ENCODE measurements around the gene CUTA.

Gene CUTA, protein sequence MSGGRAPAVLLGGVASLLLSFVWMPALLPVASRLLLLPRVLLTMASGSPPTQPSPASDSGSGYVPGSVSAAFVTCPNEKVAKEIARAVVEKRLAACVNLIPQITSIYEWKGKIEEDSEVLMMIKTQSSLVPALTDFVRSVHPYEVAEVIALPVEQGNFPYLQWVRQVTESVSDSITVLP

GRCh38 chr6:33417903-33418689 lies at the start of gene CUTA:
Gene CUTA (minus strand): TSS chr6:33418107. CDS start chr6:33418000, 107 bp downstream.
- peak; percentile 99 for DNase-seq

DNA sequence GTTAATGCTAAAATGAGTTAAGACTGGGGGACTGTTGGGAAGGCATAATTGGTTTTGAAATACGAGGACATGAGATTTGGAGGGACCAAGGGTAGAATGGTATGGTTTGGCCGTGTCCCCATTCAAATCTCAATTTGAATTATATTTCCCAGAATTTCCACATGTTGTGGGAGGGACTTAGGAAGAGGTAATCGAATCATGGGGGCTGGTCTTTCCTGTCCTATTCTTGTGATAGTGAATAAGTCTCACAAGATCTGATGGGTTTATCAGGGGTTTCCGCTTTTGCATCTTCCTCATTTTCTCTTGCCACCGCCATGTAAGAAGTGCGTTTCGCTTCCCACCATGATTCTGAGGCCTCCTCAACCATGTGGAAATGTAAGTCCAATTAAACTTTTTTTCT lies 49.2 kb upstream of the CUTA start:
- no peak for DNase-seq

DNA sequence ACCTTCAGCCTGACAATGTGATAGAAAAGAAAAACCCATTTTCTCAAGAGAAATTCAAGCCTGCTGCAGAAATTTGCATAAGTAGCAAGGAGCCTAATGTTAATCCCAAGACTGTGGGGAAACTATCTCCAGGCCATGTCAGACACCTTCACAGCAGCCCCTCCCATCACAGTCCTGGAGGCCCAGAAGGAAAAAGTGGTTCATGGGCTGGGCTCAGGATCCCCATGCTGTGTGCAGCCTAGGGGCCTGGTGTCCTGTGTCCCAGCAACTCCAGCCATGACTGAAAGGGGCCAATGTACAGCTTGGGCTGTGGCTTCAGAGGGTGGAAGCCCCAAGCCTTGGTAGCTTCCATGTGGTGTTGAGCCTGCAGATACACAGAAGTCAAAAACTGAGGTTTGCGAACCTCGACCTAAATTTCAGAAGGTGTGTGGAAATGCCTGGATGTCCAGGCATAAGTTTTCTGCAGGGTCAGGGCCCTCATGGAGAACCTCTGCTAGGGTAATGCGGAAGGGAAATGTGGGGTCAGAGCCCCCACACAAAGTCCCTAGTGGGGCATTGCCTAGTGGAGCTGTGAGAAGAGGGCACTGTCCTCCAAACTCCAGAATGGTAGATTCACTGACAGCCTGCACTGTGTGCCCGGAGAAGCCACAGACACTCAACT lies 48.3 kb upstream of the CUTA start:
- no peak for DNase-seq

DNA sequence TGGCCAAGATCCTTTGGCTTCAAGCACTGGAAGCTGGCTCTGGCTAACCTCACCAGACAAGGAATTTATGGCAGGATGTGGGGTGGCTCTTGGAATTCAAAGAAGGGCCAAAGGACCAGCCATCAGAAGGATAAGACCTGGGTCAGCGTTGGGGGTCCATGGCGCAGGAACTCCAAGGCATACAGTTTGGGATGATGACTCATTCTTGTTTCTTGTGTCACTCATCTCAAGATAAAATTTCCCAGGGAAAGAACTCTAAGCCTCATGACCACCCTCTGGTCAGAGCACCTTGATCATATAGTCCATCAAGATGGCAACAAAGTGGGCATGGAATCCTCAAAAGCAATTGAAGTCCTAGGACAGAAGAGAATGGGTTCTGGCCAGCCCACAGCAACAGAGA lies 41.3 kb upstream of the CUTA start:
- no peak for DNase-seq

GRCh38 chr6:33458676-33459075 lies 40.8 kb upstream of the CUTA start:
- no peak for DNase-seq

- DNase-seq = no peak
These were observed 38.2 kb upstream of the CUTA start for GRCh38 chr6:33456156-33456555.

DNA sequence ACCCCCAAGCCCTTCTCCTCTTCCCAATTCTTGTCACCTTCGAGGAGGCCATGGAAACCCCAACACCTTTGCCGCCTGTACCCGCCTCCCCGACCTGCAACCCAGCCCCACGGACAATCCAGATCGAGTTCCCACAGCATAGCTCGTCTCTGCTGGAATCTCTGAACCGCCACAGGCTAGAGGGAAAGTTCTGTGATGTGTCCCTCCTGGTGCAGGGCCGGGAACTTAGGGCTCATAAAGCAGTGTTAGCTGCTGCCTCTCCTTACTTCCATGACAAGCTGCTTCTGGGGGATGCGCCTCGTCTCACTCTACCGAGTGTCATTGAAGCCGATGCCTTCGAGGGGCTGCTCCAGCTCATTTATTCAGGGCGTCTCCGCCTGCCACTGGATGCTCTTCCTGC lies 37.1 kb upstream of the CUTA start:
- no peak for DNase-seq

- DNase-seq = peak; percentile 82 to 96
These were observed 36.4 kb upstream of the CUTA start, which contains the start of gene ZBTB9 for GRCh38 chr6:33454009-33454946. Gene ZBTB9 (plus strand): TSS chr6:33454576. CDS start chr6:33455101, 525 bp downstream.

GRCh38 chr6:33453393-33454008 lies 35.6 kb upstream of the CUTA start:
- DNase-seq = no peak

DNA sequence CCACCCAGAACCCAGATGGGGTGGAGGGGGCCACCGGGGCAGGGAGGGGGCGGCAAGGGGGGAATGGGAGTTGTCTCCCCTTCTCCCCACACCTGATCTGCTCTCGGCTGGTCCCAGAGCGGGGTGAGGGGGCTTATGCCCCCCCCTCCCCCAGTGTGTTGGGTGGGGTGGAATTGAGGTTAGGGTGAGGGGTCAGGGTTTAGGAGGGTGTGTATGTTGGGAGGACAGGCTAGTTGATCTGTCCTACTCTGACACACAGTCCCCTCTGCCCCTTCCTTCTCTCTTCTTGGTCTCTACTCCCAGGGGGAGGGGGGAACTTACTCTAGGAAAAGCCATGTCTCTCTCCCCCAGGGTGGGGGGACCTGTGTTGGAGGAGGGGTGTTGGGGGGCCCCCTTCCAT lies 34.6 kb upstream of the CUTA start:
- DNase-seq = no peak

DNA sequence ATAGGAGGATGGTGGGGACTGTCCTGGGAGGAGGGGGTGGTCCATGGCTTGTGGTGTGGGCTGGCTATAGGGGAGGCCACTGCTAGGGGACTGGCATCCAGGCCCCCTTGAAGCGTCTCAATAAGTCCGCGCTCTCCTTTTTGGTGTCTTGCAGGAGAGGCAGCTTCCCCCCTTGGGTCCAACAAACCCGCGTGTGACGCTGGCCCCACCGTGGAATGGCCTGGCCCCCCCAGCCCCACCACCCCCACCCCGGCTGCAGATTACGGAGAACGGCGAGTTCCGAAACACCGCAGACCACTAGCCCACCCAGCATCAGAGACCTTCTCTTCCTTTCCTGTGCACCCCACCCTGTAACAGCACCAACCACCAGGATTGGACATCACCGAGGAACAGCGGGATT lies 33.7 kb upstream of the CUTA start:
- DNase-seq = no peak

GRCh38 chr6:33450434-33450833 lies 32.5 kb upstream of the CUTA start:
- DNase-seq = no peak

- no peak for DNase-seq
These were observed 28.4 kb upstream of the CUTA start for GRCh38 chr6:33446356-33446755.

DNA sequence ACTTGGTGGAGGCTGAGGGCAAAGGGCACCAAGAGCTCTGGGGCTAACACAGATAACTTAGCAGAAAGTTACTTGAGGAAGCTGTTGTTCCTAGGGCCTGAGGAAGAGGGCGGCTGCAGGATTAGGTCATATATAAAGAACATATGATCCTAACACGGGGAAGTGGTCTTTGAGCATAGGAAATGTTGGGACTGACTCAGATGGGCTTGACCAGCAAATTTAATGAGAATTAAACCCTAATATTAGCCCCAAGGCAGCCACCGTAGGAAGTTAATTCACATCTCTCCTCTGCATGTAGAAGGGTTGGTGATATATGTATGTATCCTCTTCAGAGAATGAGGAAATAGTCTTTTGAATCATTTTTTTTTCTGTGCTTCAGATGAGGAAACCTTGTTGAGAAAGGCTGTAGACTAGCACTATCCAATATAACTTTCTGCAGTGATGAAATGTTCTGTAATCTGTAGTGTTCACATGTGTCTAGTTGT lies 27.3 kb upstream of the CUTA start:
- DNase-seq = no peak

GRCh38 chr6:33443619-33444504 lies 26.0 kb upstream of the CUTA start:
- no peak for DNase-seq

- no peak for DNase-seq
These were observed 25.1 kb upstream of the CUTA start for GRCh38 chr6:33443025-33443424.

DNA sequence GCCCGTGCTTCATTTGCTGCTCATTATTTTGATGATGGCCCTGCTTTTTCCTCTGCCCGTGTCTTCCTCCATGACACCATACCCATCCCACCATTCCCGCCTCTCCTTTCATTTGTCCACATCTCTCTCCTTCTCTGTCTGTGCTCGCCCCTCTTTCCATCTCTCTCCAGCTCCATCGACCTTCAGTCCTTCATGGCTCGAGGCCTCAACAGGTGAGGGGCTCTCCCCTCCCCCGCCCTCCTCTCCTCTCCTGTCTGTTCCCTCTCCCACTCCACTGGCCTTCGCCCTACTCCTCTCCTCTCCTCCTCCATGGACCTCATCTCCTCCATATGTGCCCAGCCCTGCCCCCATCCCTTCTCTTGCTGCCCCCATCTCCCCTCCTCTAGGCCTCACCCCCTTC lies 24.4 kb upstream of the CUTA start:
- DNase-seq = no peak

DNA sequence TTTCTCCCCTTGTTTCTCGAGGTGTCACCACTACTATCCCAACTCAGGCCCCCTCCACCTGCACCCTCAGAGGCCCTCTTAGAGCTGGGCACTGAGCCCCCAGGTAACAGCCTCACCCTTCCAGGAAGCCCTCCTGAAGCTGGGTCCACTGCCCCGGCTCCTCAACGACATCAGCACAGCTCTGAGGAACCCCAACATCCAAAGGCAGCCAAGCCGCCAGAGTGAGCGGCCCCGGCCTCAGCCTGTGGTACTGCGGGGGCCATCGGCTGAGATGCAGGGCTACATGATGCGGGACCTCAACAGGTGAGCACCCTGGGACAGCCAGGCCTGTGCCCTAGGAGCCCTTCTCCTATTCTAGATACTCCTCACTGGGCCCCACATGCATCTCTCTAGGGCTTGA lies 23.6 kb upstream of the CUTA start:
- DNase-seq = no peak

DNA sequence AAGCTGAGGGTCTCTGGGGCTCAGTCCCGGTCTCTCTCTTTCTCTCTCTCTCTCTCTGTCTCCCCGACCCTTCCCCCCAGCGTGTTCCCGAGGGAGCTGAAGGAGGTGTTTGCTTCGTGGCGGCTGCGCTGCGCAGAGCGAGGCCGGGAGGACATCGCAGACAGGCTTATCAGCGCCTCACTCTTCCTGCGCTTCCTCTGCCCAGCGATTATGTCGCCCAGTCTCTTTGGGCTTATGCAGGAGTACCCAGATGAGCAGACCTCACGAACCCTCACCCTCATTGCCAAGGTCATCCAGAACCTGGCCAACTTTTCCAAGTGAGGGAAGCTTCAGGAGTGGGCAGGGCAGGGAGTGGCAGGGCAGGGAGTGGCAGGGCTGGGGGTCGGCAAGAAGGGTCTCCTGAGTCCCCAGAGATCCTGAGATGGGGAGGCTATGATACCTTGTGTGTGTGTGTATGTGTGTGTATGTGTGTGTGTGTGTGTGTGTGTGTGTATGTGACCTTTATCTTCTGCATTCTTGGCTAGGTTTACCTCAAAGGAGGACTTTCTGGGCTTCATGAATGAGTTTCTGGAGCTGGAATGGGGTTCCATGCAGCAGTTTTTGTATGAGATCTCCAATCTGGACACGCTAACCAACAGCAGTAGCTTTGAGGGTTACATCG lies 22.9 kb upstream of the CUTA start:
- no peak for DNase-seq

- no peak for DNase-seq
These were observed 22.2 kb upstream of the CUTA start for GRCh38 chr6:33439956-33440648.

All from SW 1271 (cell line).